ENCODE measurements around the gene MRPL38. TPM values are rescaled to one million over a fixed set of nuclear protein-coding genes. Genes with fewer than 3 reads are reported as not detected.
A peak's percentile ranks its signal among the peaks of the same experiment; 100 is the strongest.

Gene MRPL38
- total and polyA plus RNA-seq, 2 of the 8 experiments (the other 6 are each of a cell fraction or from before 2014, with no cell fraction given), result 78.4 to 125 TPM

DNA sequence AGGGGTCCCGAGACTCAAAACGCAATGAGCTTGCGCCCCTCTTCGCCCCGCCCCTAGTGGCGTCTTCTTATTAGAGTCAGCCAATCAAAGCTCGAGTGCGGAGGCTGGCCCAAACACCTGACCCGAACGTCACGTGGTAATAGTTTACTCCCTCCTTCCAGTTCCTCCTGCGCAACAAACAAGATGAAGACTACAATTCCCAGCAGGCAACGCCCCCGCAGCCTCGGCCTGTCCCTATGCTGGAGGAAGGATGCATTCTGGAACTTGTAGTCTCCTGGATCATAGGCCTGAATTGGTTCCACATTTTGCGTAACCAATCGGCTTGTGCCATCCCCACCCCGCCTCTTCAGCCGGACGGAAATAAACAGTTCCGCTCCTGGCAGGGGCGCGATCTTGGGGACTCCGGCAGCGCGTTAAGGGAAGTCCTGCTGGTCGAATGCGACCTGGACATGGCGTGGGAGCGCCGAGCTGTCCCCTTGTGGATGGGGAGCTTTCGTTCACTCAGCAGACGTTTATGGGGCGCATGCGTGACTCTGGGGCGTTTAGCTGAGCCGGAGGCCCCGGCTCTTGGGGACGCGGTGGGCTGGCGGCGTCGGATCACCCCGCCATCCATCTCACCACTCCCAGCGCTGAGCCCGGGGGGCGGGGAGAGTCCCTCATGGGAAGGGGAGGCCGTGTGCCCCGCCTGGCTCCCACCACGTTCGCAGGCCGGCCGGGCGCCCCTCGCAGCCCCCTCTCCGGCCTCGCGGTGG is 49.2 kb downstream of the MRPL38 start, which contains the start of gene WBP2:
TSS of gene WBP2 (minus strand) at position 26 of the 752 bp plus-strand sequence. CDS start 38 bp downstream, outside the sequence.
- Histone ChIP-seq H3K18ac (ENCODE audit: extremely low read depth, low read length) (peak within 1 kb of the TSS; percentile 95; the same call in 1 of the 2 replicates), H3K14ac (ENCODE audit: insufficient read length) (no peak within 1 kb of the TSS), H3K9me3 (ENCODE audit: insufficient read depth in 2 of 2, low read depth in 1 of 2, low read length in 1 of 2) (no peaks in the 10 kb centered on the region), H2BK120ac (replicated peaks; ENCODE audit: low read depth, low read length) (no peak within 1 kb of the TSS), H3K27me3 (replicated peaks in 1 of 4; ENCODE audit: control insufficient read depth in 3 of 4, extremely low read depth in 1 of 4, insufficient read depth in 3 of 4, low read length in 3 of 4) (no peaks in the 10 kb centered on the region), H3K23me2 (ENCODE audit: low read depth, low read length) (peaks cover 6% of the 10 kb centered on the region), H3K4ac (replicated peaks; ENCODE audit: insufficient read length, low read depth, low read length) (peak within 1 kb of the TSS; percentile 73), H3K27ac (ENCODE audit: low read depth, low read length) (peak within 1 kb of the TSS; percentile 93), H3K9ac (replicated peaks in 1 of 4; ENCODE audit: extremely low read depth in 1 of 4, low read depth in 3 of 4, low read length in 3 of 4) (peak within 1 kb of the TSS; percentile 59 to 92 (median 88)), H3K79me1 (ENCODE audit: low read depth, low read length) (peaks cover 10% of the 10 kb centered on the region; the same call in 1 of the 2 replicates), H2BK15ac (ENCODE audit: low read length) (no peak within 1 kb of the TSS), H2BK12ac (ENCODE audit: low read depth, low read length) (no peak within 1 kb of the TSS), H2AK5ac (ENCODE audit: low read depth, low read length) (0 out of 2 replicates have a peak within 1 kb of the TSS, but pooled peaks have one; percentile 88), H2BK20ac (ENCODE audit: low read length) (no peak within 1 kb of the TSS), H3K4me2 (ENCODE audit: insufficient read depth in 1 of 2, low read depth in 2 of 2, low read length in 2 of 2) (peak within 1 kb of the TSS; percentile 82 to 87), H3K56ac (replicated peaks; ENCODE audit: insufficient read length, low read depth, low read length) (peak within 1 kb of the TSS; percentile 75), H3K79me2 (ENCODE audit: control insufficient read depth in 1 of 2, insufficient read depth in 2 of 2, low read length in 2 of 2) (peaks cover 3 to 9% of the 10 kb centered on the region in 2 experiments; a peak in 3 of 4 replicates), H4K20me1 (replicated peaks in 1 of 2; ENCODE audit: control insufficient read depth in 1 of 2, insufficient read depth in 2 of 2, low read length in 2 of 2) (no peaks in the 10 kb centered on the region), H3K36me3 (ENCODE audit: control insufficient read depth in 2 of 4, insufficient read depth in 4 of 4, low read length in 3 of 4) (peaks cover 5 to 11% (median 9%) of the 10 kb centered on the region in 4 experiments; a peak in 6 of 8 replicates), H3K4me3 (ENCODE audit: extremely low read depth in 1 of 4, insufficient read depth in 2 of 4, low read depth in 3 of 4, low read length in 4 of 4) (peak within 1 kb of the TSS; percentile 81 to 95 (median 91)), H4K91ac (replicated peaks; ENCODE audit: insufficient read length, low read length) (peak within 1 kb of the TSS; percentile 54), H3K23ac (ENCODE audit: insufficient read length) (no peak within 1 kb of the TSS), H3K4me1 (replicated peaks in 1 of 4; ENCODE audit: control insufficient read depth in 3 of 4, insufficient read depth in 4 of 4, low read length in 3 of 4) (peaks cover 0 to 7% (median 2%) of the 10 kb centered on the region in 4 experiments; a peak in 4 of 7 replicates), H4K5ac (ENCODE audit: insufficient read length, low read depth, low read length) (peak within 1 kb of the TSS; percentile 87), H4K8ac (ENCODE audit: extremely low read depth, insufficient read depth, low read length) (peak within 1 kb of the TSS; percentile 96), H2AFZ (ENCODE audit: low read length) (peak within 1 kb of the TSS; percentile 78), H2BK5ac (ENCODE audit: low read depth, low read length) (peak within 1 kb of the TSS; percentile 92)
- CTCF ChIA-PET (ENCODE audit: partially characterized antibody), result interaction anchor here (0.6 to 27.2 kb wide), 17 partner anchors 8 to 339 kb away, joined by 3 to 563 read pairs (median 5); partner anchors contain the start of genes MRPL38 and UNC13D
- POLR2A ChIA-PET (ENCODE audit: partially characterized antibody), result interaction anchor here (0.8 to 4.7 kb wide), 13 partner anchors 9 to 76 kb away, joined by 3 to 28 read pairs (median 8); partner anchors contain the start of genes TRIM47 and TRIM65
- DNase-seq (ENCODE audit: low read depth in 1 of 2, low spot score in 2 of 2) (peak; percentile 95 to 100), FAIRE-seq (peak; percentile 75)
- WGBS, 2 experiments (ENCODE audit: extremely low coverage in 1 of 2, insufficient coverage in 1 of 2, insufficient read length in 1 of 2, insufficient replicate concordance in 2 of 2, low coverage in 1 of 2, low lambda C conversion rate in 2 of 2, missing lambda C conversion rate in 1 of 2), result 3% methylated on average over 42 of the region's 58 CpGs; no CpG with 5 or more reads in 1 of the 2 experiments
- TF ChIP-seq SAP30 (IDR thresholded peaks at IDR 0.05; ENCODE audit: insufficient read depth, insufficient replicate concordance, low read length) (no peak), POLR2AphosphoS5 (IDR thresholded peaks at IDR 0.05; ENCODE audit: low read depth, low read length) (peak; percentile 84), E2F6 (IDR thresholded peaks at IDR 0.05) (peak; percentile 83), BCL11A (IDR thresholded peaks at IDR 0.05; ENCODE audit: low read depth in 2 of 2, low read length in 2 of 2) (no peak), POLR2A (IDR thresholded peaks at IDR 0.05; ENCODE audit: control extremely low read depth in 1 of 2, low read depth in 2 of 2, low read length in 2 of 2) (peak; percentile 79 to 93), YY1 (IDR thresholded peaks at IDR 0.05; ENCODE audit: low read depth, low read length) (0 out of 2 replicates have a peak, but pooled peaks have one; percentile 22), USF2 (IDR thresholded peaks at IDR 0.05; ENCODE audit: low read length) (peak; percentile 97), TCF12 (IDR thresholded peaks at IDR 0.05; ENCODE audit: low read depth, low read length) (no peak), SP2 (IDR thresholded peaks at IDR 0.05; ENCODE audit: low read length) (no peak), CREB1 (IDR thresholded peaks at IDR 0.05) (peak; percentile 86)
